Cardiac fibroblast (primary cell): ENCODE measurements around the gene AS3MT.
"Not testable (repeated sequence)": the region's sequence is repeated elsewhere in the genome, so short reads cannot be mapped to it uniquely, and the experiment has no call there.

ENCODE experiments used
- DNase-seq, 2 donors: peaks; one replicate each; pipeline versions ENCODE4 v3.0.0 to v3.0.0-alpha.2; 2010; ENCODE audit warnings: low read depth in 2 of 2
- H3K4me3 ChIP-seq, 2 donors: replicated peaks in 1 of 2; 1 replicate in 1 of 2; 2 replicates in 1 of 2; pipeline ENCODE4 v1.5.1; 2011; ENCODE audit warnings: low read depth in 2 of 2, low read length in 2 of 2, mild to moderate bottlenecking in 2 of 2, moderate library complexity in 1 of 2
- TF ChIP-seq, protein P1 (sequence below): IDR thresholded peaks from one replicate; pipeline ENCODE4 v1.5.1; 2011; ENCODE audit warnings: low read depth, mild to moderate bottlenecking, low read length, inconsistent platforms

Gene AS3MT

DNA sequence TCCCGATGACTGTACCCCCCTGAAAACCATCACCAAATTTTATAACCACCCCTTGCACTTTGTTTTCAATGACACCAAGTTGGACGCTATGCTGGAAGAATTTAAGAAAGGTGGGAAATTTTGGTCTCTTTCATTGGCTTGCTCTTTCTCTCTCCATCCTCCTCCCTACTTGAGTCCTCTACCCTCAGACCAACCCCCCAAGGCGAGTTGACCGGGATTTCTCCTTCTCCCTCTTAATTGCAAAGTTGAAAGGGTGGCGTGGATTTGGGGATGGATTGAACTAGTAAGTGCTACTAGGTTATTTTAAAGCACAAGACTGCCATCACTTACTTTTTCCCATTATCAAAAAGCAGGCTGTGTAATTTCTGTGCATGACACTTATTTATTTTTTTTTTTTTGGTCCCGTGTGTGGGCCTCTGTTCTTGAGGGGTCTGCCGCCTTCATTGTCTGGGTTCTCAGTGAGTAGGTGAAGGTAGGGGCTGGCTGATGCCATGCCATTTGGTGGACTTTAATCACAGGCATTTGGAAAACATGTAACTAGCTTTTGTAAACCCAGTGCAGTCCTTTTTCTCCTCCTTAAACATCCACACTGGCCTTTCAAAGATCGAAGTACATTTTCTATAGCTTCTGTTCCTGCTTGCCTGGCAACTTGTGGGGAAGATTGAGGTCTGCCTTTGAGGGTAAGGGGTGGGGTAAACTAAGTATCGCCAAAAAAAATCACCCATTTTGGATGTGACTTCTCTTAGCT lies 50.9 kb downstream of the AS3MT start:
- DNase-seq = no peak
- H3K4me3 ChIP-seq = peak overlapping the region; percentile 89 to 99
- TF ChIP-seq, protein P1, sequence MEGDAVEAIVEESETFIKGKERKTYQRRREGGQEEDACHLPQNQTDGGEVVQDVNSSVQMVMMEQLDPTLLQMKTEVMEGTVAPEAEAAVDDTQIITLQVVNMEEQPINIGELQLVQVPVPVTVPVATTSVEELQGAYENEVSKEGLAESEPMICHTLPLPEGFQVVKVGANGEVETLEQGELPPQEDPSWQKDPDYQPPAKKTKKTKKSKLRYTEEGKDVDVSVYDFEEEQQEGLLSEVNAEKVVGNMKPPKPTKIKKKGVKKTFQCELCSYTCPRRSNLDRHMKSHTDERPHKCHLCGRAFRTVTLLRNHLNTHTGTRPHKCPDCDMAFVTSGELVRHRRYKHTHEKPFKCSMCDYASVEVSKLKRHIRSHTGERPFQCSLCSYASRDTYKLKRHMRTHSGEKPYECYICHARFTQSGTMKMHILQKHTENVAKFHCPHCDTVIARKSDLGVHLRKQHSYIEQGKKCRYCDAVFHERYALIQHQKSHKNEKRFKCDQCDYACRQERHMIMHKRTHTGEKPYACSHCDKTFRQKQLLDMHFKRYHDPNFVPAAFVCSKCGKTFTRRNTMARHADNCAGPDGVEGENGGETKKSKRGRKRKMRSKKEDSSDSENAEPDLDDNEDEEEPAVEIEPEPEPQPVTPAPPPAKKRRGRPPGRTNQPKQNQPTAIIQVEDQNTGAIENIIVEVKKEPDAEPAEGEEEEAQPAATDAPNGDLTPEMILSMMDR = no peak

DNA sequence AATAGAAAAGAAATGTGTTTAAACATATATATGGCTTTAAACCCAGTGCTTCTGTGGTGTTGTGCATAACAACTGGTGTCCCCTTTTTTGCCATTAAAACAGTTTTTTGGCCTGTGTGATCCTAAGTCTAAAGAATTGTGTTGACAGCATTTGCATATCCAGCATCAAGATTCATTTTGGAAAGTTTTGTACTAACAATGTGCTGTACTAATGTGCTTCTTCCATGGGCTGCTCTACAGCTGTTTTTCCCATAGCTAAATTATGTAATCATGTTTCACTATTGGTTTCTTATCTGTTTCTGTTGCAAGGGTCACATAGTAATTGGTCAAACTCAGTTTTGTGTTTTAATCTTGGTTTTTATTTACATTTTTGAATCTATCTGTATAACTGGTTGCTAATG lies 54.3 kb downstream of the AS3MT start:
- TF ChIP-seq, protein P1 = no peak
- no peak for DNase-seq
- H3K4me3 ChIP-seq = no peak overlapping the region

DNA sequence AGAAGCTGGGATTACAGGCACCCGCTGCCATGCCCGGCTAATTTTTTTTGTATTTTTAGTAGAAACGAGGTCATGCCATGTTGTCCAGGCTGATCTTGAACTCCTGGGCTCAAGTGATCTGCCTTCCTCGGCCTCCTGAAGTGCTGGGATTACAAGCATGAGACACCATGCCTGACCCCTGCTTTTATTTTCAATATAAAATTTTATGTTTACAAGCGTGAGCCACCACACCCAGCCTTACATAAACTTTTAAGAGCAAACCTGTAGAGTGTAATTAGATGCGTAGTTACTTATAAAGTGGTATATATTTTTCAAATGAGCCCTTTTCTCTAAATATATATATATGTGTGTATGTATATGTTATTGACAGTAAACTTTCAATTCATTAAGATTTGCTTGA lies 57.6 kb downstream of the AS3MT start:
- H3K4me3 ChIP-seq = no peak overlapping the region
- TF ChIP-seq, protein P1 = no peak
- no peak for DNase-seq

DNA sequence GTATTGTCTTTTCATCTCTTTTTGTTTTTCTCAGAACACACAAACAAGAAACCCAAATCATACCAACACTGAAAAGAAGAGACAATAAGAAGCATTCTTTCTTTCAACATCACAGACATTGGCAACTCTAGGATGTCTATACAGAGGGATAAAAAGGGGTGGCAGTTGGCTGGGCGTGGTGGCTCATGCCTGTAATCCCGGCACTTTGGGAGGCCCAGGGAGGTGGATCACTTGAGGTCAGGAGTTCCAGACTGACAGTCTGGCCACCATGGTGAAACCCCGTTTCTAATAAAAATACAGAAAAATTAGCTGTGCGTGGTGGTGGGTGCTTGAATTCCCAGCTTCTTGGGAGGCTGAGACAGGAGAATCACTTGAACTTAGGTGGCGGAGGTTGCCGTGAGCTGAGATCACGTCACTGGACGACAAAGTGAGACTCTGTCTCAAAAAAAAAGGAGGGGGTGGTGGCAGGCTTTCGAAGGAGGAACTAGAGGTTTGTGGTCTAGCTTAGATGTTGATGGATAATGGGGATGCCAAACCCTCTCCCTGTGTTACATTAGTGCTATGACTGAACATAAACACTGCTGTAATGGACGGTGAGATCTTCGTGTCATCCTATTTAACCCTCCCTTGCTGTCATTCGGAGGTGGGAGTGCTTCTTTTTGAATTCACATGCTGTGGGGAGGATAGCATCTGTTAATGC lies 58.2 kb downstream of the AS3MT start:
- DNase-seq = no peak
- TF ChIP-seq, protein P1 = no peak
- H3K4me3 ChIP-seq = no peak overlapping the region

DNA sequence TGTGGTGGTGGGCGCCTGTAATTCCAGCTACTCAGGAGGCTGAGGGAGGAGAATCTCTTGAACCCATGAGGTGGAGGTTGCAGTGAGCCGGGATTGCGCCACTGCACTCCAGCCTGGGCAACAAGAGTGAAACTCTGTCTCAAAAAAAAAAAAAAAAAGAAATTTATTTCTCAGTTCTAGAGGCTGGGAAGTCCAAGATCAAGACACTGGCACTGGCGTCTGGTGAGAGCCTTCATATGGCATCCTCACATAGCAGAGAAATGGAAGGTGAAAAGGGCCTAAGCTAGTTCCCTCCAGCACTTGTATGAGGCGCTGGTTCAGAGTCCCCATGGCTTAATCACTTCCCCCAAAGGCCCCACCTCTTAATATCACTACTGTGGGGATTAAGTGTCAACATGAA lies 59.2 kb downstream of the AS3MT start:
- not testable (repeated sequence) for H3K4me3 ChIP-seq, DNase-seq

DNA sequence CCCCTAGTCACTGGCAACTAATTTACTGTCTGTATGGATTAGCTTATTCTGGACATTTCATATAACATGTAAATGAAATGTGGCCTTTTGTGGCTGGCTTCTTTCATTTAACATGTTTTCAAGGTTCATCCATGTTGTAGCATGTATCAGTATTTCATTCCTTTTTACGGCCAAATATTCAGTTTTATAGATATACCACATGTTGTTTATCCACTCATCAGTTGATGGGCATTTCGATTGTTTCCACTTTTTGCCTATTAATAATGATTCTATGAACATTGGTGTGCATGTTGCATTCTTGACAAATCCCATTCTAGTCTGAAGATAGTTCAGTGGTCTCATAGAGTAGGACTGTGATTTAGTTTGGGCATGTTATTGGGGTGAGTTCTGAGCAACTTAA lies 61.5 kb downstream of the AS3MT start:
- TF ChIP-seq, protein P1 = no peak
- DNase-seq = no peak
- H3K4me3 ChIP-seq = no peak overlapping the region

DNA sequence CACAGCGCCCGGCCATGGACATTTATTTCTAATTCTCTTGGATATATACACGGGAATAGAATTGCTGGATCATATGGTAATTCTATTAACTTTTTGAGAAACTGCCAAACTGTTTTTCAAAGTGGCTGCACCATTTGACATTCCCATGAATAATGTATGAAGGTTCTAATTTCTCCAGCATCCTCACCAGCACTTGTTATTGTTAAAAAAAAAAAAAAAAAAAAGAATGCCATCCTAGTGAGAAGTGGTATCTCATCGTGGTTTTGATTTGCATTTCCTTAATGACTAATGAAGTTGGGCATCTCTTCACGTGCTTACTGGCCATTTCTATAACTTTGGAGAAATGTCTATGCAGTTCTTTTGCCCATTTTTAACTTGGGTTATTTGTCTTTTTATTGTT lies 62.4 kb downstream of the AS3MT start:
- no peak for DNase-seq
- no peak overlapping the region for H3K4me3 ChIP-seq
- TF ChIP-seq, protein P1 = no peak
